Left lung (tissue), 10 donors: ENCODE data around the gene PYGM. TPM values are rescaled to one million over a fixed set of nuclear protein-coding genes. Genes with fewer than 3 reads are reported as not detected.
A peak's percentile ranks its signal among the peaks of the same experiment; 100 is the strongest.

Experiments used
- ATAC-seq: fragments of 200-7000 bp; cut with Tn5 transposase; one replicate; pipeline ENCODE4 v1.9.1; 2020; ENCODE audit warnings: moderate library complexity
- DNase-seq, 4 donors: peaks; one replicate each; pipeline ENCODE4 v3.0.0-alpha.2; 2013 to 2020
- H3K27ac ChIP-seq, 2 donors: fragments of 200-600 bp; sonication (generic) in 1 of 2; one replicate each; pipeline versions ENCODE4 v1.5.0 to v1.8.0; 2020 to 2021
- H3K27me3 ChIP-seq, 2 donors: fragments of 200-600 bp; sonication (generic) in 1 of 2; one replicate each; pipeline versions ENCODE4 v1.5.0 to v1.8.0; 2020 to 2021
- H3K36me3 ChIP-seq, 2 donors: fragments of 200-600 bp; sonication (generic) in 1 of 2; one replicate each; pipeline versions ENCODE4 v1.5.0 to v1.8.0; 2020 to 2021
- H3K4me1 ChIP-seq, 2 donors: fragments of 200-600 bp; one replicate each; pipeline ENCODE4 v1.8.0; 2021
- H3K4me3 ChIP-seq, 2 donors: fragments of 200-600 bp; sonication (generic) in 1 of 2; one replicate each; pipeline versions ENCODE4 v1.5.0 to v1.8.0; 2020 to 2021; ENCODE audit warnings: mild to moderate bottlenecking in 1 of 2
- H3K9me3 ChIP-seq, 2 donors: fragments of 200-600 bp; sonication (generic) in 1 of 2; one replicate each; pipeline versions ENCODE4 v1.5.0 to v1.8.0; 2020 to 2021
- CTCF ChIP-seq, 2 donors: fragments of 200-600 bp; sonication (generic) in 1 of 2; IDR thresholded peaks; one replicate each; pipeline versions ENCODE4 v1.5.0 to v1.8.0; 2021; ENCODE audit warnings: antibody characterized with exemption in 2 of 2
- intact Hi-C, 2 donors: fragments of 100-400 bp; cut with DNase I; formaldehyde crosslinking; loops; one replicate each; pipeline versions ENCODE4 v1.11.2 to v1.14.2; 2022
- polyA plus RNA-seq, 6 donors: library from polyadenylated mRNA; unstranded; fragments of 120-200 nt; gene quantifications; one replicate each; pipeline ENCODE4 v1.2.1, GENCODE V29; 2013; ENCODE audit not compliant: insufficient read length in 6 of 6
- total RNA-seq, 2 donors: library from RNA; stranded (reverse); fragmentation: NEBNext Ultra II Directional; extraction: Animal tissue kit (Norgen Biotek cat#: 25700); gene quantifications; one replicate each; pipeline ENCODE4 v1.2.1, GENCODE V29; 2021
- donor health status: DM: no; HTN: yes; CAD: no.
- donor health status: DM: no; HTN: no; CAD: no.

Gene PYGM
- total and polyA plus RNA-seq, 8 donors, result 1.3 to 4.4 (median 3.5) TPM

DNA sequence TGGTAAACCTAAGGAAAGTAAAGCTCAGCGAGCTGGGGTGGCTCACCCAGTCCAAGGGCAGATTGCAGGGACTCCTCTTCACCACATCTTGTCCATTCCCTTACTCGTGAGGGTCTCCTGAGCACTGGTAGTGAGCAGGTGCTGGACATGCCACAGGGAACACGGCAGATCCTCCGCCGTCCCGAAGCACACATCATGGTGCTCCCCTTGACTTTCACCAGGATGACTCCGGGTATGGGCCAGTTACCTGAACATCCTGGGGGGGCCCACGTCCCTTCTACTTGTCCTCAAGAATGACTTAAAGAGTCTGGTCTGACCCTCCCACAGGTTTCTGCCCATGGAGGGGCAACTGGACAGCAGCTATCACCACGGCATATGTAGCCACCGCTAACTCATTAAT, 26.5 kb upstream of the PYGM start:
- DNase-seq (peak in 1 of 4 donors; percentile 13), ATAC-seq (no peak)
- peaks cover 0 to 9% of the 10 kb centered on the region in 2 donors for H3K4me1 ChIP-seq
- H3K4me3 ChIP-seq, result no peak overlapping the region
- no peaks in the 10 kb centered on the region for H3K27me3 ChIP-seq
- no peak for TF ChIP-seq CTCF (IDR thresholded peaks at IDR 0.05)
- no peaks in the 10 kb centered on the region for H3K9me3 ChIP-seq
- H3K36me3 ChIP-seq, result peaks cover 0 to 30% of the 10 kb centered on the region in 2 donors
- no peak overlapping the region for H3K27ac ChIP-seq
- intact Hi-C loops, result no loop called here

- H3K4me1 ChIP-seq, result peaks cover 0 to 12% of the 10 kb centered on the region in 2 donors
- H3K9me3 ChIP-seq, result no peaks in the 10 kb centered on the region
- ATAC-seq, result peak; percentile 22
- no peak overlapping the region for H3K27ac ChIP-seq
- H3K4me3 ChIP-seq, result no peak overlapping the region
- TF ChIP-seq CTCF (IDR thresholded peaks at IDR 0.05), result no peak
- peak in 1 of 4 donors; percentile 3 for DNase-seq
- H3K27me3 ChIP-seq, result no peaks in the 10 kb centered on the region
- peaks cover 0 to 17% of the 10 kb centered on the region in 2 donors for H3K36me3 ChIP-seq
- intact Hi-C loops, result no loop called here
Observed at GRCh38 chr11:64784813-64785581, 25.2 kb upstream of the PYGM start.

- intact Hi-C loops, result no loop called here
- ATAC-seq, result peak; percentile 91
- DNase-seq, result peak; percentile 96 to 100 (median 99)
- peaks cover 7 to 47% of the 10 kb centered on the region in 2 donors for H3K4me1 ChIP-seq
- no peaks in the 10 kb centered on the region for H3K27me3 ChIP-seq
- H3K36me3 ChIP-seq, result peaks cover 0 to 33% of the 10 kb centered on the region in 2 donors
- TF ChIP-seq CTCF (IDR thresholded peaks at IDR 0.05), result no peak
- H3K27ac ChIP-seq, result peak within 1 kb of the TSS; percentile 98 to 99
- no peaks in the 10 kb centered on the region for H3K9me3 ChIP-seq
- peak within 1 kb of the TSS; percentile 71 to 84 for H3K4me3 ChIP-seq
Observed at GRCh38 chr11:64778473-64779298, 18.9 kb upstream of the PYGM start, which contains the start of gene SF1. SF1 (minus strand) TSS chr11:64778542; CDS start chr11:64778392, 150 bp downstream.

GRCh38 chr11:64778223-64778472, 18.4 kb upstream of the PYGM start:
- no peaks in the 10 kb centered on the region for H3K27me3 ChIP-seq
- H3K27ac ChIP-seq, result peak overlapping the region; percentile 98 to 99
- peak overlapping the region; percentile 71 to 84 for H3K4me3 ChIP-seq
- TF ChIP-seq CTCF (IDR thresholded peaks at IDR 0.05), result no peak
- ATAC-seq (peak; percentile 0), DNase-seq (no peak)
- H3K4me1 ChIP-seq, result peaks cover 7 to 52% of the 10 kb centered on the region in 2 donors
- no peaks in the 10 kb centered on the region for H3K9me3 ChIP-seq
- peaks cover 0 to 38% of the 10 kb centered on the region in 2 donors for H3K36me3 ChIP-seq
- intact Hi-C loops, result no loop called here
